Measurements from ENCODE around the gene NYNRIN.
"Not testable (repeated sequence)": the region's sequence is repeated elsewhere in the genome, so short reads cannot be mapped to it uniquely, and the experiment has no call there.

The NYNRIN gene

GRCh38 chr14:24442240-24443052, 43.6 kb downstream of the NYNRIN start, which contains the start of gene SDR39U1:
Gene SDR39U1, minus strand, starts transcription at chr14:24442776. Its CDS starts 7 bp downstream, at chr14:24442769.
- DNase-seq (ENCODE audit: insufficient read length, low spot score) (peak; percentile 85), FAIRE-seq (peak; percentile 93)

- no peak for FAIRE-seq
Measured at GRCh38 chr14:24443053-24443665, 44.4 kb downstream of the NYNRIN start.

GRCh38 chr14:24450828-24451227, 52.0 kb downstream of the NYNRIN start:
- not testable (repeated sequence) for DNase-seq (ENCODE audit: insufficient read length, low spot score); FAIRE-seq

More at GRCh38 chr14:24443053-24443665, 44.4 kb downstream of the NYNRIN start:
- DNase-seq (ENCODE audit: insufficient read length, low spot score) = no peak

- FAIRE-seq = no peak
Measured at GRCh38 chr14:24456980-24457379, 58.2 kb downstream of the NYNRIN start.

GRCh38 chr14:24458736-24459135, 59.9 kb downstream of the NYNRIN start:
- DNase-seq (ENCODE audit: insufficient read length, low spot score) = no peak
- FAIRE-seq = no peak

More at GRCh38 chr14:24456980-24457379, 58.2 kb downstream of the NYNRIN start:
- DNase-seq (ENCODE audit: insufficient read length, low spot score) = no peak

GRCh38 chr14:24459331-24459730, 60.5 kb downstream of the NYNRIN start:
- no peak for DNase-seq (ENCODE audit: insufficient read length, low spot score)
- no peak for FAIRE-seq

GRCh38 chr14:24461336-24461735, 62.5 kb downstream of the NYNRIN start:
- FAIRE-seq (no peak), DNase-seq (ENCODE audit: insufficient read length, low spot score) (no peak)

- DNase-seq (ENCODE audit: insufficient read length, low spot score) (no peak), FAIRE-seq (no peak)
Measured at GRCh38 chr14:24463017-24463883, 64.4 kb downstream of the NYNRIN start.

- no peak for FAIRE-seq
- DNase-seq (ENCODE audit: insufficient read length, low spot score) = no peak
Measured at GRCh38 chr14:24463884-24464785, 65.3 kb downstream of the NYNRIN start.

GRCh38 chr14:24465368-24465767, 66.6 kb downstream of the NYNRIN start:
- DNase-seq (ENCODE audit: insufficient read length, low spot score) = no peak
- no peak for FAIRE-seq

- FAIRE-seq (no peak), DNase-seq (ENCODE audit: insufficient read length, low spot score) (no peak)
Measured at GRCh38 chr14:24465805-24466204, 67.0 kb downstream of the NYNRIN start.

All from GM19239 (cell line).